ENCODE data around the gene SNAP47.
A peak's percentile ranks its signal among the peaks of the same experiment; 100 is the strongest.

The SNAP47 gene

GRCh38 chr1:227753999-227754711 lies 18.9 kb downstream of the SNAP47 start:
- DNase-seq, result no peak

GRCh38 chr1:227754958-227755357 lies 19.7 kb downstream of the SNAP47 start:
- DNase-seq, result no peak

- DNase-seq, result no peak
Observed at GRCh38 chr1:227756172-227756959, 21.1 kb downstream of the SNAP47 start.

GRCh38 chr1:227757781-227758180 lies 22.5 kb downstream of the SNAP47 start:
- DNase-seq, result no peak

- no peak for DNase-seq
Observed at GRCh38 chr1:227758366-227758765, 23.1 kb downstream of the SNAP47 start.

GRCh38 chr1:227759341-227760300 lies 24.4 kb downstream of the SNAP47 start:
- no peak for DNase-seq

GRCh38 chr1:227760377-227760776 lies 25.1 kb downstream of the SNAP47 start:
- no peak for DNase-seq

GRCh38 chr1:227761621-227762230 lies 26.5 kb downstream of the SNAP47 start:
- no peak for DNase-seq

GRCh38 chr1:227762231-227762911 lies 27.1 kb downstream of the SNAP47 start:
- DNase-seq, result peak; percentile 86

- no peak for DNase-seq
Observed at GRCh38 chr1:227763246-227764018, 28.2 kb downstream of the SNAP47 start.

- DNase-seq, result no peak
Observed at GRCh38 chr1:227764019-227764391, 28.8 kb downstream of the SNAP47 start.

- no peak for DNase-seq
Observed at GRCh38 chr1:227765261-227766014, 30.2 kb downstream of the SNAP47 start.

GRCh38 chr1:227766015-227766634 lies 30.9 kb downstream of the SNAP47 start:
- DNase-seq, result peak; percentile 65

- no peak for DNase-seq
Observed at GRCh38 chr1:227766653-227767277, 31.5 kb downstream of the SNAP47 start.

GRCh38 chr1:227767401-227768124 lies 32.3 kb downstream of the SNAP47 start:
- no peak for DNase-seq

GRCh38 chr1:227768125-227768439 lies 32.8 kb downstream of the SNAP47 start:
- DNase-seq, result no peak

- no peak for DNase-seq
Observed at GRCh38 chr1:227768640-227769039, 33.4 kb downstream of the SNAP47 start.

- DNase-seq, result no peak
Observed at GRCh38 chr1:227769047-227769935, 34.1 kb downstream of the SNAP47 start.

Measured in stimulated activated CD4-positive, alpha-beta T cell treated with anti-CD3 and anti-CD28 coated beads, Interleukin-4, amount 100 ng/mL, for 24 hours (primary cell).